HG03354 (cell line): ENCODE data around the gene ALKBH7.
A peak's percentile ranks its signal among the peaks of the same experiment; 100 is the strongest.
"Not testable (repeated sequence)": the region's sequence is repeated elsewhere in the genome, so short reads cannot be mapped to it uniquely, and the experiment has no call there.

ENCODE experiments used
- ATAC-seq: cut with Tn5 transposase; IDR thresholded peaks from one replicate; pipeline ENCODE4 v1.9.1; 2021; ENCODE audit warnings: mild to moderate bottlenecking; ENCODE audit not compliant: unreplicated experiment, poor library complexity, severe bottlenecking

ALKBH7 gene

GRCh38 chr19:6372594-6373095 is at the start of gene ALKBH7:
ALKBH7 (plus strand) TSS chr19:6372794; CDS start chr19:6372821, 27 bp downstream.
- ATAC-seq: peak; percentile 85

GRCh38 chr19:6324757-6325156 is 47.8 kb upstream of the ALKBH7 start:
- no peak for ATAC-seq

DNA sequence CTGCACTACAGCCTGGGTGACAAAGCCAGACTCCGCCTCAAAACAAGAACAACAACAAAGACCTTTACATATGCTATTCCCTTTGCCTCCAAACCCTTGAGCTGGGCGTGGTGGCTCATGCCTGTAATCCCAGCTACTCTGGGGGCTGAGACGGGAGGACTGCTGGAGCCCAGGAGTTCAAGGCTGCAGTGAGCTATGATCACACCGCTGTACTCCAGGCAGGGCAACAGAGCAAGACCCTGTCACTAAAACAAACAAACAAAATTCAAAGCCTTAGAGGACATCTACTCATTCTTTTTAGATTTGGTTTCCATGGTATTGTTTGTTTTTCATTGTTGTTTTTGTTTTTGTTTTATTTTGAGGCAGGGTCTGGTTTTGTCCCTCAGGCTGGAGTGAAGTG is 47.0 kb upstream of the ALKBH7 start:
- ATAC-seq: no peak

DNA sequence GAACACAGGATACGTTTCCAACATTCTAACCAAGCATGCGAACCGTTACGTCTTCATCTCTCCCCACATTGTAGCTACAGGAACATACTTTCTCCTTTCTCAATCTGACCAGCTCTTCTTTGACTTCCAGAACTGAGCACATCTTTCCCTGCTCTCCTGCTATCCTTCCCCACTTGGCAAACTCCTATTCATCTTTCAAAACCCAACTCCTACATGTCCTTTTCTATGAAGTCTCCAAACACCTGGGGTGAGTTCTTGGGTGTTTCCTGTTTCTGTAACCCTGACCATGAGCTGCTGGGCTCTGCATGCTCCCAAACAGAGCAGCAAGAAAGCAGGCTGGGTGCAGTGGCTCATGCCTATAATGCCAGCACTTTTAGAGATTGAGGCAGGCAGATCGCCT is 45.8 kb upstream of the ALKBH7 start:
- ATAC-seq: no peak

DNA sequence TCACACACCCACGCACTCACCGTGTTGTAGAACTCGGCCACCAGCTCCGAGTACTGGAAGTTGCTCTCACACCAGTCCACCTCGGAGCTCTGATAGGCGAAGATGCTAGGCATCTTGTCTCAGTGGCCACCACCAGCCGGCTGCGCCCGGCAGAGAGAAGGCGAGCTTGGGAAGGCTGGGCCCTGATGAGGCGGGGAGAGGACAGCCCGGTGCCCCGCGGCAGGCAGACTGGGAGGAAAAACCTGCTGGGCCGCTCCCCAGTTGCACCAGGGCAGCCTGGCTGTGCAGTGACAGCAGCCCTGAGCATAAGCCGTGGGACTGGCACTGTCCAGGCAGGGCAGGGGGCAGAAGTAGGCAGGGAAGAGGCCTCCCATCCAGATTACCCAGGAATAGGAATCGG is 39.2 kb upstream of the ALKBH7 start, which contains the start of gene ACER1:
Gene ACER1 (minus strand): TSS at position 174 of the 400 bp plus-strand sequence. CDS start 61 bp downstream, at position 113.
- no peak for ATAC-seq

DNA sequence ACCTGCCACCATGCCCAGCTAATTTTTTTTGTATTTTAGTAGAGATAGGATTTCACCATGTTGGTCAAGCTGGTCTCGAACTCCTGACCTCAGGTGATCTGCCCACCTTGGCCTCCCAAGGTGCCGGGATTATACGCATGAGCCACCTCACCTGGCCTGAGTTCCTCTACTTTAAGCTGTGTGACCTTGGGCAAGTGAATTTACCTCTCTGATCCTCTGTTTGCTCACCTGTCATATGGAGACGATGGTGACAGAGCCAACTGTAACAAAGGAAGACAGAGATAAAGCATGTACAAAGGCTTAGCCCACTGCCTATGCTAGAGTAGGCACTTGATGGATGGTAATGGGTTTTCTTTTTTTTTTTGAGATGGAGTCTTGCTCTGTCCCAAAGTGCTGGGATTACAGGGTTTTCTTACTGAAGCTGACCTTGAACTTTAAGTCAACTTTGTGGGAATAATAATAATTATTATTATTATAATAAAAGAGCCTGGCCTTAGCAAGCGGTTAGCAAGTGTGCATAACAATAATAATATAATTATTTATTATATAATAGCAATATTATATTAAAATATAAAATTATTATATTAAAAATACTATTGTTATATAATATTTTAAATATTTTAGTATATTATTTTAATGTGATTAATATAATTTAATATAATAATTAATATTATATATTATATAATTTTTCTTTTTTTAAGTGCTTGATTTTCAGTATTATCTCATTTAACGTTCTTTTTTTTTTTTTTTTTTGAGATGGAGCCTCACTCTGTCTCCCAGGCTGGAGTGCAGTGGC is 37.9 kb upstream of the ALKBH7 start:
- ATAC-seq: no peak

- no peak for ATAC-seq
Measured at GRCh38 chr19:6340493-6341201, 31.9 kb upstream of the ALKBH7 start.

- ATAC-seq: no peak
Measured at GRCh38 chr19:6343462-6343861, 29.1 kb upstream of the ALKBH7 start.

DNA sequence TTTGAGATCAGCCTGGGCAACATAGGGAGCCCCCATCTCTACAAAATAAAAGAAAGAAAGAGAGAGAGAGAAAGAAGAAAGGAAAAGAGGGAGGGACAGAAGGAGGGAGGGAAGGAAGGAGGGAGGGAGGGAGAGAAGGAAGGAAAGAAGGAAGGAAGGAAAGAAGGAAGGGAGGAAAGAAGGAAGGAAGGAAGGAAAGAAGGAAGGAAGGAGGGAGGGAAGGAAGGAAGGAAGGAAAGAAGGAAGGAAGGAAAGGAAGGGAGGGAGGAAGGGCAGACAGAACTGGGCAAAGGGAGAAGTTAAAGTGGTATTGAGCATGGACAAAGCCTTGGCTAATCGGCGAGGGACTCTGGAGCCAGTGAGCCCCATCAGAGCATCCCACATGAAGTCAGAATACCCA is 23.3 kb upstream of the ALKBH7 start:
- not testable (repeated sequence) for ATAC-seq

- ATAC-seq: no peak
Measured at GRCh38 chr19:6350688-6351087, 21.9 kb upstream of the ALKBH7 start.

DNA sequence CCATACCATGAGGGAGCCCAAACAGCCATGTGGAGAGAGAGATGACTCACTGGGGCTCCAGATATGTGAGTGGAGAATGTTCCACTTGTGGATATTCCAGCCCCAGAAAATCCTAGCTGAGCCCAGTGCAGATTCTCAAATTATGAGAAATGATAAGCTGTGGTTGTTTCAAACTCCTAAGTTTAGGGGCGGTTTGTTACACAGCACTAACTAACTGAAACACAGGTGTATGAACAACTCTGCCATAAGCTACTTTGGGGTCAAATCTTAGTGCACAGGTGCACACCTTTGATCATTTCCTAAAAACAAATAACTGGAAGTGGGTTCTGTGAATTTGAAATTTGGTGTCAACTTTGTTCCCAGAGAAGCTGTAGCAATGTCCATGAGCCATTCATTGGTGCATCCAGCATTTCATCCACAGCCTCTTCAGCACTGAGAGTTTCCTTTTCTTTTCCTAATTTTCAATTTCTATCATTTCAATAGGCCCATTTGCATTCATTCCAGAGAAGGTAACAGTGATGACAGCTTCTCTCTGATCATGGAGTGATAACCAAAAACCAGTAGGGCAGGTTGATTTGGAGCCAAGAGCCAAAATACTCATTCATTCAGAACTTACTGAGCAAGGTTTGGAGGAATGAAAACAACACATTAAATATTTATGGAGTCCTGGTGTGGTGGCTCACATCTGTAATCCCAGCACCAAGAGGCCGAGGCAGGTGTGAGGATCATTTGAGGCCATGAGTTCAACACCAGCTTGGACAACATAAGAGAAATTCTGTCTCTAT is 20.0 kb upstream of the ALKBH7 start:
- no peak for ATAC-seq

DNA sequence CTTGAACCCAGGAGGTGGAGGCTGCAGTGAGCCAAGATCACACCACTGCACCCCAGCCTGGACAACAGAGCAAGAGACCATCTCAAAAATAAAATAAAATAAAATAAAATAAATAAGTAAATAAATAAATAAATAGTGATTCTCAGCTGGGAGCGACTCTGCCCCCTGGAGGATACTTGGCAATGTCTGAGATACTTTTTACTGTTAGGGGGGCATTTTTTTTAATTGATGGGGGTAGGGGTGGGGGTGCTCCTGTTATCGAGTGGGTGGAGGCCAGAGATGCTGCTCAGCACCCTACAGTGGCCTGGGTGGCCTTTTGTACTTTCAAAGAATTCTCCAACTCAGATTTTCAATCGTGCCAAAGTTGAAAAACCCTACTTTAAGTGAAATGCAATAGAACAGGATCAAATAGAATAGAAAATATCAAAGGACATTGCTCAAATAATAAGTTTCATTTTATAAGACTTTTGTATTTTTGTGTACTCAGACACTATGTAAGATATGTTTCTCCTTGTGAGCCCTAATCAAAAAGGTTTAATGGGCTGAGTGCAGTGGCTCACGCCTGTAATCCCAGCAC is 18.4 kb upstream of the ALKBH7 start:
- ATAC-seq: no peak

GRCh38 chr19:6355321-6356040 is 17.1 kb upstream of the ALKBH7 start:
- not testable (repeated sequence) for ATAC-seq

DNA sequence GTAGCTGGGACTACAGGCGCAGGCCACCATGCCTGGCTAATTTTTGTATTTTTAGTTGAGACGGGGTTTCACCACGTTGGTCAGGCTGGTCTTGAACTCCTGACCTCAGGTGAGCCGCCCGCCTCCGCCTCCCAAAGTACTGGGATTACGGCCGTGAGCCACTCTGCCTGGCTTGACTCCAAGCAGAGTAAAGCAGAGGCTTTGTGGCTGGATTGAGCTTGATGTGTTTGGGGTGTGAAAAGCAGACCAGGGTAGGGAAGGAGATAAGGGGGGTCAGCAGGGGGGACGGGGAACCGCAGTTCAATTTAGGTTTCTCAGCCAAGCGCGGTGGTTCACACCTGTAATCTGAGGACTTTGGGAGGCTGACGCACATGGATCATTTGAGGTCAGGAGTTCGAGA is 15.4 kb upstream of the ALKBH7 start:
- ATAC-seq: no peak

- ATAC-seq: no peak
Measured at GRCh38 chr19:6358003-6358402, 14.6 kb upstream of the ALKBH7 start.

- ATAC-seq: no peak
Measured at GRCh38 chr19:6359568-6360341, 12.8 kb upstream of the ALKBH7 start.

- ATAC-seq: not testable (repeated sequence)
Measured at GRCh38 chr19:6360445-6360844, 12.1 kb upstream of the ALKBH7 start.

- not testable (repeated sequence) for ATAC-seq
Measured at GRCh38 chr19:6360857-6361216, 11.8 kb upstream of the ALKBH7 start.

DNA sequence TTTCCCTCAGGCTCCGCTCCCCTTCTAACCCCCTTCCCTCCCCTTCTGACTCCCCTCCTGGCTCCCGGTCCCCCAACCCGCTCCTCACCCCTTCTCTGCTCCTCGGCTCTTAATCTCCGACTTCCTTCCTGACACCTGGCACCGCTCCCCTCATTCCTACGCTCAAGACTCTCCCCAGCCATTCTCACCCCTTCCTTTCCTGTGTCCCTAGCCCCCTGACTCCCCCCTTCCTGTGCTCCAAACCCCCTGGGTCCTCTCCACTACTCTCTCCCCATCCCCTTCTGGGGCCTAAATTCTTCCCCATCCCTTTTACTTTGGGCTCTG is 10.6 kb upstream of the ALKBH7 start:
- no peak for ATAC-seq
